Stimulated activated CD8-positive, alpha-beta memory T cell treated with anti-CD3 and anti-CD28 coated beads, Interleukin-12 subunit alpha, Interleukin-12 subunit beta, amount 100 ng/mL, for 24 hours (primary cell): ENCODE data around the gene CFAP61.

Source experiments
- DNase-seq: peaks from one replicate; pipeline ENCODE4 v3.0.0-alpha.2; 2020; ENCODE audit errors: extremely low read depth

The CFAP61 gene

DNA sequence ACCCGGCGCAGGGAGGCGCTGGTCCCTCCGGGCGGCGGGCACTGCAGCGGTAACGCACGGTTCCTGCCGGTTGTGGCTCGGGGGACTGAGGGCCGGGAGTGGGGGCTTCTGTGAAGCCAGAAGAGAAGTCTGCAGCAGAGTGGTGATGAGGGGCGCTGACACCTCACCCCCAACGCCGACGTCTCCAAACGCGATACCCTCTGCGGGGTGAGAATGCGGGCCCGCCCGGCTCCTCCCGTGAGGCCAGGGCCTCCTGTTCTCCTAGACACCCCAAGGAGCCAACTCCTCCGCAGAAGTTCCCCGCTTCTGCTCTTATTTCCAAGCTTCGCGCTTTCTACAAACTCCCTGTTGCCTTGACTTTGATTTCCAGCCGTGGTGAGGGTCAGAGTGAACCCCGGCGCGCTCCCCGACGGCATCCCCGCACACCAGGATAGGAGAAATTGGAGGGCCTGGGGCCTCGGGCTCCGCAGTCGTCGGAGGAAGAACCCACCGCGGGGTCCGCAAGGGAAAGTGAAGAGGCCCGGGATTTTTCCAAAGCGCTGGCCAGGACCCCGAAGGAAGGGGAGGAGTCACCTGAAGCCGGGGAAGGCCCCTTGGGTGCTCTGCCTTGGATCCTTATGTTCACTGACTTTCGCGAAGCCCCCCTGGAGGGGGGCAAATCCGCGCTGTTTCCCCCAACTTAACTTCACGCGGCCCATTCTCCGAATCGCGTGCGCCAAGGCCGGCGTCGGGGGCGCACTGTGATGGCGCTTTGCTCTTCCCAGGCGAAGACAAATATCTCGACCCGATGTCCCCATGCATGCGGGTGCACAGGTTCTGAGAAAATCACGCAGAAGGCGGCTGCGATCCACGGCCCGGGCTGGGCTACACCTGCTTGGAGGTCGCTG lies 312.5 kb downstream of the CFAP61 start:
- no peak for DNase-seq

DNA sequence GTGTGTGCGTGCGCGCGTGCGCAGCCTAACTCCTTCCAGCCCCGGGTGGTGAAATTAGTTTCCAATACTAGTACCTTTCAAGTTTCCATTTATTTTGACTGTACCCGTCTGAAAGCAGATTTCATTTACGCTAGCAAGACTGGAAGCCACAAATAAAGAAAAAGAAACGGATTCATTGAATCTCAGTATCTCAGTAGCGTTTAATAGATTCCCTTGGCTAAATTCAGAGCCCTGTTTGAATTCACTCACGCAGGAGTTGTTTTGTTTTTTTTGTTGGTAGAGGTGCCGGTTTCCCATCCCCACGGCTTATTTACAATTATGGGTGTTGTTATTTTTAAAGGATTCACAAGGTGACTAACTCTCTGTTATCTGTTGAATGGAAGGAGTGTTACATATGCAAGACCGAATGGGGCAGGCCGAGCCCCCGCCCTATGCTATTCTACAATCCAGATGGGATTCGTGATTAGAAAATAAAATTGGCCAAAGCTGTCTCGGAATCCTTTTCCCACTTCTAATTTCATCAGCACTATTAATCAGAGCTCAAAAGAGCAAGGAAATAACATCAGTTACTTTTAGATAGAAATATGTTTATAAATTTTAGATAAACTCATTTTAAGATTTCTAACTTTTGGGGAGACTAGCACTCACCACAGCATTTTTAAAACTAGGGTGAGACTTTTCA lies 313.3 kb downstream of the CFAP61 start:
- DNase-seq: no peak

GRCh38 chr20:20366551-20366875 lies 314.2 kb downstream of the CFAP61 start:
- DNase-seq: no peak

DNA sequence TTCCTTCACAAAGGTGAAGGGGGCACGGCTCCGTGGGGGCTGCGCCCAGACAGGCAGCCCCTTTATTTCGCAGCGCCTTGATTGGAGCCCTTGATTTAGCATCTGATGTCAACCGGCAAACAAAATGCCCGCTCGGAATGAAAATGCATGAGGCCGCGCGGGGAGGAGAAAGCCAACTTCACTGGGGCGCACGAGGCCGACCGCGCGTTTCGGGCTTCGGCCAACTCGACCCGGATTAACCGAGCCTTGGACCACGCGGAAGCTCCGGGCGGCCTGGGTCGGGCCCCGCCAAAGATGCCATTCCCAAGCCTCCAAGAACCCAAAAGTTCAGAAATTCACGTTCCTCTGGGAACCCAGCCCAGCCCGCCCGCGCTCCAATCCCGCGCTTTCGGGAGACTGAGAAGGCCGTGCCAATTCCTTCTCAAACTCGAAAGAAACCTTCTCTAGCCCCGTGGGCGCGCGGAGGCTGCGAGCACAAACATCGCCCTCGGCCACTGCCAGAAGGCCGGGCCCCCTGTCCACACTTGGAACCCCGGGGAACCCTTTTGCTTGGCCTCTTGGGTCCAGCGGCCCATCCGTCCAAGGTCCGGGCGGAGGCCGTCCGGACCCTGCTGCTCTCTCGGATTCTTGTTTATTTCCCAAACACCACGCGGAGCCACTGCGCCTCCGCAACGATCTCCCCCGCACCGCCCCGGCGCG lies 314.7 kb downstream of the CFAP61 start:
- DNase-seq: no peak

DNA sequence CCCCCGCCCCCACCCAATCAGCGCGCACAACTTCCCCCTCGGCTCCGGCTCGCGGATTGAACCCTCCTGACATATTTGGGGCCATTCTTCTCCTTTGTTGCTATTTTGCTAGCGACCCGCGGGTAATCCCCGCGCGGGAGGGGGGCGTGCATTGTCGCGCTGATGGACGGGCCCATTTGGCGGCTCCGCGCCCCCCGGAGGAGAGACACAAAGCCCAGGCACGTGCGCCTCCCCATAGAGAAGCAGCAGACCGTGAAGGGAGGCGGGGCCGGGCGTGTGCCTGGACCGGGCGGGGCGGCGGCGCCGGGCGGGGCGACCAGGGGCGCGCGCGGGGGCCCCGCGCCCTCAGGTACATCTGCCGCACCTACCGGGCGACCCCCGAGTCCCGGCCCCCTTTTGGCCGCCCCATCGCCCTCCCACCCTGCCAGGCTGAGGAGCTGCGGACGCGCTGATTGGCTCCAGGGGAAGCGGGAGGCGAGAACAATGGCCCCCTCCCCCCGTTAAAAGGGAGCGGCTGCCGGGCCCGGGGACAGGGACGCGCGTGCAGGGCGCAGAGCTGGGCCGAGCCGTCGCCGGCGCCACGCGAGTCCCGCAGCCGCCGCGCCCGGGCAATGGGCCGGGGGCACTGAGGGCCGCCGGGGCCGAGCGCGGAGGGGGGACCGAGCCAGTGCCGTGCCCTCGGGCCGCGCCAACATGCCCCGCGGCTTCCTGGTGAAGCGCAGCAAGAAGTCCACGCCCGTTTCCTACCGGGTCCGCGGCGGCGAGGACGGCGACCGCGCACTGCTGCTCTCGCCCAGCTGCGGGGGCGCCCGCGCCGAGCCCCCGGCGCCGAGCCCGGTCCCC lies 315.5 kb downstream of the CFAP61 start, which contains the start of gene INSM1:
TSS of gene INSM1 (plus strand) at position 530 of the 843 bp plus-strand sequence. CDS start at position 694, 164 bp downstream.
- DNase-seq: no peak

GRCh38 chr20:20368418-20369249 lies 316.3 kb downstream of the CFAP61 start:
- DNase-seq: no peak

DNA sequence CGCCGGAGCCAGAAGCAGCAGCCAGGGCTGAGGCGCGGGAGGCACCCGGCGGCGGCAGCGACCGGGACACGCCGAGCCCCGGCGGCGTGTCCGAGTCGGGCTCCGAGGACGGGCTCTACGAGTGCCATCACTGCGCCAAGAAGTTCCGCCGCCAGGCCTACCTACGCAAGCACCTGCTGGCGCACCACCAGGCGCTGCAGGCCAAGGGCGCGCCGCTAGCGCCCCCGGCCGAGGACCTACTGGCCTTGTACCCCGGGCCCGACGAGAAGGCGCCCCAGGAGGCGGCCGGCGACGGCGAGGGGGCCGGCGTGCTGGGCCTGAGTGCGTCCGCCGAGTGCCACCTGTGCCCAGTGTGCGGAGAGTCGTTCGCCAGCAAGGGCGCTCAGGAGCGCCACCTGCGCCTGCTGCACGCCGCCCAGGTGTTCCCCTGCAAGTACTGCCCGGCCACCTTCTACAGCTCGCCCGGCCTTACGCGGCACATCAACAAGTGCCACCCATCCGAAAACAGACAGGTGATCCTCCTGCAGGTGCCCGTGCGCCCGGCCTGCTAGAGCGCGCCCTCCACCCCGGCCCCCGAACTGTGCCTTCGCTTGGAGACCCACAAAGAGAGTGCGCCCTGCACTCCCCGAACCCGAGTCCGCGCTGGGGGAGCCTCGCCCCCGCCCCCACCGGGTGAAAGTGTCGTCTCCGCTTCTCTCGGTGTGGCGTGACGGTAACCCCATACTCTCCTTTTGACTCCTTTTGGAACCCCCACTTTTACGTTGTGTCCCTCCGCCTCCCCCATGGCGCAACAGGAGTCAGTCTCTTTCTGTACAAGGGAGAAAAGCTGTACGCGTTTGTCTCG lies 317.1 kb downstream of the CFAP61 start:
- DNase-seq: no peak

GRCh38 chr20:20370094-20370575 lies 317.8 kb downstream of the CFAP61 start:
- DNase-seq: no peak

GRCh38 chr20:20371083-20371482 lies 318.8 kb downstream of the CFAP61 start:
- no peak for DNase-seq

- no peak for DNase-seq
These were observed 319.3 kb downstream of the CFAP61 start for GRCh38 chr20:20371681-20372080.

GRCh38 chr20:20373091-20373571 lies 320.8 kb downstream of the CFAP61 start:
- DNase-seq: no peak

GRCh38 chr20:20375862-20376261 lies 323.5 kb downstream of the CFAP61 start:
- no peak for DNase-seq

DNA sequence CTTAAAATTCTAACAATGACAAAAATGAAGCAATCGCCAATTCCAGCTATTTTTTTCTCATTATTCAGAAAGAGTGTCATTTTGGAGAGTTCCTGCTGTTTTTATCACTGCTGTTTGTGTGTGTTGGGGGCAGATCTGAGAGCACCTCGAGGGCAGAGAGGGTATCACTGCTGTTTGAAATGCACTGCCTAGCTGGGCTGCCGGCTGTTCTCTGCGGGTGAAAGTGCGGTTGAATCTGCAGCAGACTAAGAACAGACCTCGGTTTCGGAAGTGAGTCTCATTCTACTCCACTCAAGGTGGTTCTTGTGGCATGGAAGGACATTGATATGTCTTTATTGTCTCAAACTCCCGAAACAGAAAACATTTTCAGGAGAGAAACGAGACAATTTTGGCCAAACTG lies 333.9 kb downstream of the CFAP61 start:
- DNase-seq: no peak

- no peak for DNase-seq
These were observed 338.1 kb downstream of the CFAP61 start for GRCh38 chr20:20390393-20390792.

- no peak for DNase-seq
These were observed 338.8 kb downstream of the CFAP61 start for GRCh38 chr20:20391115-20391514.

DNA sequence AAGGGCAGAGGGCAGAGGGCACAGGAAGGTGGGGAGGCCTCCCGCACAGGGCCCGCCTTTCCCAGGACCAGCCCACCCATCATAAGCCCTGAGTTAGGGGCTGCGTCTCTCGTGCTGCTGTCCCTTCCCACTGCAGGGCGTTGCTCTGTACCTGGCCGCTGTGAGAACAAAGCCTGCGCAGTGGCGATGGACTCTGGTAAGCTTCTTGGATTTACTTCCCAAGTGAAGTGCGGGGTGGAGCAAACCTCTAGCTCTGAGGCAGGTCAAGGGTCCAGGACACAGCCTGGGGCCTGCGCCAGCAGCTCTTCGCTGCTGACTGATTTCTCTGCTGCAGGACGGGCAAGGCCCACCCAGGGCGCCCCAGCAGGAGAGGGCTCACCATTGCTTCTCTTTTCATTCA lies 339.4 kb downstream of the CFAP61 start:
- DNase-seq: no peak

- no peak for DNase-seq
These were observed 341.1 kb downstream of the CFAP61 start for GRCh38 chr20:20393207-20394120.

GRCh38 chr20:20395087-20395486 lies 342.8 kb downstream of the CFAP61 start:
- DNase-seq: no peak
